Coronary artery (tissue), 2 donors: ENCODE results near the gene RUNX2.

Experiments
- DNase-seq: peaks from one replicate; pipeline ENCODE4 v3.0.0-alpha.2; 2017; ENCODE audit warnings: low spot score
- H3K27ac ChIP-seq, 2 donors: fragments of 200-600 bp; sonication (generic); one replicate each; pipeline ENCODE4 v1.5.1; 2016 to 2019
- H3K4me3 ChIP-seq: fragments of 200-600 bp; sonication (generic); 2 replicates; pipeline ENCODE4 v1.5.1; 2016; ENCODE audit warnings: mild to moderate bottlenecking, moderate library complexity
- TF ChIP-seq, protein P1 (sequence below): fragments of 200-600 bp; sonication (generic); IDR thresholded peaks from one replicate; pipeline ENCODE4 v1.5.1; 2019; ENCODE audit warnings: antibody characterized with exemption

RUNX2 gene

GRCh38 chr6:45420083-45420908 is 92.2 kb downstream of the RUNX2 start:
- H3K4me3 ChIP-seq = peak overlapping the region; percentile 63
- DNase-seq = no peak

DNA sequence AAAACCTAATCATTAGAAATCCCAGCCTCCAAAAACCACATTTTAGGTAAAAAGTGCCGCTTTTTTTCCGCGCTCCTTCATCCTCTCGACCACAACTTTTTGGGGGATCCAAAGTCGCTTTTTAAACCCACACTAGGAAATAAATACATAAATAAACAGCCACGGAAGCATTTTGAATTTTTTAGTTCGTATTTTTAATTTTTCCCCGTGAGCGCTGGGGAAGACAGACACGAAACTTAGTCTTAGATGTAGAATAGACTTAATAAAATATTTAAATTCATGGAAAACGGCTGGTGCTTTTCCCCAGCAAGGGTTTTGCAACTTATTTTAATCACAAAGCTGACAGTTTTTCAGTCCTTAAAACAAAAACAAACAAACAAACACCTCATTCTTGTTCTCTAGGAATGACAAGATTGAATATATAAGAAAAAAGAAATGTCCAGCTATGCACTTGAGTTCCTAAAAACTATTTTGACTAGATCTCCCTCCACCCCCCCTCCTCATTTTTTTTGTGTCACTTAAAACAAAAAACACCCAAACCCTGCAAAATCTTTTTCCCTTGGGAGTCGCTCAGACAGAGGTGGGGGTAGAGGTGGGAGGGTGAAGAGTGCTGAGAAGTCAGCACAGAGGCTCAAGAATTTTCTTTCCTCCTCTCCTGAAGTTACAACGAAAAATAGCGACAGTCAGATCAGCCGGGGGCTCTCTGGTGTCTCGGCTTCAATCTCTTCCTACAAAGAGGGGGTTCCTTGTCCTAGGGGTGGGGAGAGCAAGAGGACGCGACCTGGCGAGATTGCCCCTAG is 93.0 kb downstream of the RUNX2 start:
- DNase-seq = no peak
- Histone ChIP-seq H3K27ac (peak overlapping the region in 1 of 2 donors; percentile 76), H3K4me3 (peak overlapping the region; percentile 76)
- TF ChIP-seq, protein P1, sequence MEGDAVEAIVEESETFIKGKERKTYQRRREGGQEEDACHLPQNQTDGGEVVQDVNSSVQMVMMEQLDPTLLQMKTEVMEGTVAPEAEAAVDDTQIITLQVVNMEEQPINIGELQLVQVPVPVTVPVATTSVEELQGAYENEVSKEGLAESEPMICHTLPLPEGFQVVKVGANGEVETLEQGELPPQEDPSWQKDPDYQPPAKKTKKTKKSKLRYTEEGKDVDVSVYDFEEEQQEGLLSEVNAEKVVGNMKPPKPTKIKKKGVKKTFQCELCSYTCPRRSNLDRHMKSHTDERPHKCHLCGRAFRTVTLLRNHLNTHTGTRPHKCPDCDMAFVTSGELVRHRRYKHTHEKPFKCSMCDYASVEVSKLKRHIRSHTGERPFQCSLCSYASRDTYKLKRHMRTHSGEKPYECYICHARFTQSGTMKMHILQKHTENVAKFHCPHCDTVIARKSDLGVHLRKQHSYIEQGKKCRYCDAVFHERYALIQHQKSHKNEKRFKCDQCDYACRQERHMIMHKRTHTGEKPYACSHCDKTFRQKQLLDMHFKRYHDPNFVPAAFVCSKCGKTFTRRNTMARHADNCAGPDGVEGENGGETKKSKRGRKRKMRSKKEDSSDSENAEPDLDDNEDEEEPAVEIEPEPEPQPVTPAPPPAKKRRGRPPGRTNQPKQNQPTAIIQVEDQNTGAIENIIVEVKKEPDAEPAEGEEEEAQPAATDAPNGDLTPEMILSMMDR = no peak

More at GRCh38 chr6:45420083-45420908, 92.2 kb downstream of the RUNX2 start:
- TF ChIP-seq, protein P1 = no peak
- no peak overlapping the region for H3K27ac ChIP-seq

- DNase-seq = peak; percentile 79
- TF ChIP-seq, protein P1 = no peak
- Histone ChIP-seq H3K4me3 (peak overlapping the region; percentile 76), H3K27ac (peak overlapping the region in 1 of 2 donors; percentile 76)
Observed at GRCh38 chr6:45421709-45422502, 93.8 kb downstream of the RUNX2 start.

DNA sequence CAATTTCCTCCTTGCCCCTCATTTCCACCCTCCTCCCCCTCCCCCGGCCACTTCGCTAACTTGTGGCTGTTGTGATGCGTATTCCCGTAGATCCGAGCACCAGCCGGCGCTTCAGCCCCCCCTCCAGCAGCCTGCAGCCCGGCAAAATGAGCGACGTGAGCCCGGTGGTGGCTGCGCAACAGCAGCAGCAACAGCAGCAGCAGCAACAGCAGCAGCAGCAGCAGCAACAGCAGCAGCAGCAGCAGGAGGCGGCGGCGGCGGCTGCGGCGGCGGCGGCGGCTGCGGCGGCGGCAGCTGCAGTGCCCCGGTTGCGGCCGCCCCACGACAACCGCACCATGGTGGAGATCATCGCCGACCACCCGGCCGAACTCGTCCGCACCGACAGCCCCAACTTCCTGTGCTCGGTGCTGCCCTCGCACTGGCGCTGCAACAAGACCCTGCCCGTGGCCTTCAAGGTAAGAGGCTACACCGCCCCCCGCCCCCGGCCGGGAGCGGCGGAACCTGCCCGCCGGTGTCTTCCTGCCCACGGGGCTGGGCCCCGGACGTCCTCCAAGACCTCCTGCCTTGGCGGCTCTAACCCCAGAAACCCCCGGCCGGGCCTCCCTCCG is 94.5 kb downstream of the RUNX2 start:
- DNase-seq = no peak
- H3K27ac ChIP-seq = peak overlapping the region; percentile 24 to 76
- TF ChIP-seq, protein P1 = no peak
- peak overlapping the region; percentile 76 for H3K4me3 ChIP-seq

DNA sequence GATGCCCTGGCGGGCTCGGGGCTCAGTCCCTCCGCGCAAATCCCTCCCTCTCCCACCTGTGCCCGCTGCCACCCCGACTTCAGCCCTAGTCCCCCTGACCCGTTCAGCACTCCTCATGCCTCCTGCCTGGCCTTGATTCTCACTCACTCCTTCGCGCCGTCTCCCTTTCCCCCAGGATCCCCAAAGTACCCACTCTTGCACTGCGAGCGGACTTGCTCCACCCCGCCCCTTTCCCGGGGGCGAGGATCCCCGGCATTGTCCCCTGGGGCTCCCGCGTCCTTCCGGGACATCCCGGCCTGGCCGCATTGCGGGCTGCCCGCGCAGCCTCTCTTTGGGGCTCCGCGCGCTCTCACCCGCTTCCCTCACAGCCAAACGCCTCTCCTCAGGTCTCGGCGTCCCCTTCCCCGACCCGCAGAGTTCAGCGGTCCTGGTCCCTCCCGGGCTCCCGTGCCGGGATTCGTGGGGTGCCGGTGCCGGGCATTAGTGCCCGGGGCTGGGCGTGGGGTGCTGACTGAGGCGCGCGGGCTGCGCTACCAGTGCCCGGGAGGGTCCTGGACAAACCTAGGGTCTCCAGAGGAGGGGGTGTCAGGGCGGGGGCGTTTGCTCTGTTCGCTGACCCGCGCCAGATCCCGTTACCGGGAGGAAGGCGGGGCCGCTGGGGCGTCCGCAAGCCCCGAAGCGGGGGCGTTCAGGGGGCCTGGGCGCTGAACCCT is 95.1 kb downstream of the RUNX2 start:
- Histone ChIP-seq H3K27ac (peak overlapping the region; percentile 24 to 76), H3K4me3 (peak overlapping the region; percentile 76)
- TF ChIP-seq, protein P1 = no peak
- peak; percentile 76 for DNase-seq
